Measurements from ENCODE around the gene SNAPIN.
A peak's percentile ranks its signal among the peaks of the same experiment; 100 is the strongest.

The SNAPIN gene

DNA sequence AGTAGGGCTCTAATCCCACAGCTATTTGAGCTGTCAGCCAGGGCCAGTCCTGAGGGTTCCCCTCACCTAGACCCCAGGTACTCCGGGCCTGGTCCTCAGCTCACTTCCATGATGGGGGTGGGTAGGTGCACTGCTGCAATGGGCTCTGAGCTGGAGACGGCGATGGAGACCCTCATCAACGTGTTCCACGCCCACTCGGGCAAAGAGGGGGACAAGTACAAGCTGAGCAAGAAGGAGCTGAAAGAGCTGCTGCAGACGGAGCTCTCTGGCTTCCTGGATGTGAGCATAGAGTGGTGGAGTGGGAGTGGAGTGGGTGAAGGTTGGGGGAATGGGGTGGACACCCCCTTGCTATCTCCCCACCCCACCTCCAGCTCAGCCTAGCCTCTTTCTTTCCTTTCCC is 28.1 kb upstream of the SNAPIN start:
- no peak overlapping the region for H3K4me3 ChIP-seq (ENCODE audit: low read length)
- peaks cover 15% of the 10 kb centered on the region for H3K79me2 ChIP-seq (ENCODE audit: low read length)
- TF ChIP-seq EZH2phosphoT487 (IDR thresholded peaks at IDR 0.05; ENCODE audit: low read depth) (no peak), CTCF (IDR thresholded peaks at IDR 0.05; ENCODE audit: low read depth, low read length) (no peak)
- H2AFZ ChIP-seq (ENCODE audit: low read depth, low read length): no peak overlapping the region
- H3K4me2 ChIP-seq (ENCODE audit: low read length): no peak overlapping the region
- H3K4me1 ChIP-seq (ENCODE audit: low read length): peaks cover 27% of the 10 kb centered on the region
- no peaks in the 10 kb centered on the region for H3K9me3 ChIP-seq (ENCODE audit: insufficient read depth, low read length)
- H3K27ac ChIP-seq (ENCODE audit: low read length): no peak overlapping the region
- peaks cover 3% of the 10 kb centered on the region for H3K36me3 ChIP-seq (replicated peaks; ENCODE audit: low read depth, low read length)
- H4K20me1 ChIP-seq (ENCODE audit: insufficient read depth, low read length): no peaks in the 10 kb centered on the region
- no peak overlapping the region for H3K9ac ChIP-seq (ENCODE audit: low read length)
- no peaks in the 10 kb centered on the region for H3K27me3 ChIP-seq (ENCODE audit: low read depth, low read length)

DNA sequence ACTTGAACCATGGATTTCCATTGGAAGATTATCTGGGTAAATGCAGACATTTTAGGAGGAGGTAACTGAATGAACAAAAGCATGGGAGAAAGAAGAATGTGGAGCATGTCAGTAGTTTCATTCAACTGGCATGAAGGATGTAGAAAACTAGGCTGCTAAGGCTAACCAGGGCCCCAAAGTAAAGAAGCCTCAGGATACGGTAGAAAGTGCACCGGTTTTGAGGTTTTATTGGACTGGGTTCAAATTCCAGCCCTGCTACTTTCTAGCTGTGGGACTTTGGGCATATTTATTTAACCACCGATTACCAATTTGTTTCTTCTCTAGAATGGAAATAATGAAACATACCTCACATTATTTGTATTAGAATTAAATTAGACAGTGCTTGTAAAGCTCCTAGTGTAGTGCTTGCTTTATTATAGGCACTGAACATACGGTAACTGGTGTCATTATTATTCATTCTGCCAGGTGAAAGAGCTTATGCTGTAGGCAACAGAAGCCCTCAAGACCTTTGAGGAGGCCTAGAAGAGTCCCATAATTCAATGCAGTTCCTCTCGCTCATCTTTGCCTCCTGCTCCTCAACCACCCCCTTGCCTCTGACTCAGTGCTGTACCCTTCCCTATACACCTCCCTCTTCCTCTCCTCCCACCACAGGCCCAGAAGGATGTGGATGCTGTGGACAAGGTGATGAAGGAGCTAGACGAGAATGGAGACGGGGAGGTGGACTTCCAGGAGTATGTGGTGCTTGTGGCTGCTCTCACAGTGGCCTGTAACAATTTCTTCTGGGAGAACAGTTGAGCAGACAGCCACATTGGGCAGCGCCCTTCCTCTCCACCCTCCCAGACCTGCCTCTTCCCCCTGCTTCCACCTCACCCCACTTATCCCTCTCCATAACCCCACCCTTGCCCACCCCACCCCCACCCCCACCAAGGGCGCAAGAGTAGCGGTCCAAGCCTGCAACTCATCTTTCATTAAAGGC is 27.2 kb upstream of the SNAPIN start:
- H3K36me3 ChIP-seq (replicated peaks; ENCODE audit: low read depth, low read length): peaks cover 8% of the 10 kb centered on the region
- H3K4me2 ChIP-seq (ENCODE audit: low read length): no peak overlapping the region
- no peaks in the 10 kb centered on the region for H4K20me1 ChIP-seq (ENCODE audit: insufficient read depth, low read length)
- no peak overlapping the region for H3K4me3 ChIP-seq (ENCODE audit: low read length)
- H2AFZ ChIP-seq (ENCODE audit: low read depth, low read length): no peak overlapping the region
- H3K27ac ChIP-seq (ENCODE audit: low read length): no peak overlapping the region
- H3K9me3 ChIP-seq (ENCODE audit: insufficient read depth, low read length): no peaks in the 10 kb centered on the region
- no peak overlapping the region for H3K9ac ChIP-seq (ENCODE audit: low read length)
- peaks cover 32% of the 10 kb centered on the region for H3K4me1 ChIP-seq (ENCODE audit: low read length)
- no peaks in the 10 kb centered on the region for H3K27me3 ChIP-seq (ENCODE audit: low read depth, low read length)
- TF ChIP-seq EZH2phosphoT487 (IDR thresholded peaks at IDR 0.05; ENCODE audit: low read depth) (no peak), CTCF (IDR thresholded peaks at IDR 0.05; ENCODE audit: low read depth, low read length) (no peak)
- H3K79me2 ChIP-seq (ENCODE audit: low read length): peaks cover 24% of the 10 kb centered on the region

GRCh38 chr1:153633161-153633753 is 25.2 kb upstream of the SNAPIN start:
- no peaks in the 10 kb centered on the region for H3K27me3 ChIP-seq (ENCODE audit: low read depth, low read length)
- TF ChIP-seq EZH2phosphoT487 (IDR thresholded peaks at IDR 0.05; ENCODE audit: low read depth): no peak
- TF ChIP-seq CTCF (IDR thresholded peaks at IDR 0.05; ENCODE audit: low read depth, low read length): no peak
- H3K4me1 ChIP-seq (ENCODE audit: low read length): peaks cover 15% of the 10 kb centered on the region
- peak overlapping the region; percentile 90 for H3K4me3 ChIP-seq (ENCODE audit: low read length)
- peaks cover 43% of the 10 kb centered on the region for H3K79me2 ChIP-seq (ENCODE audit: low read length)
- 0 out of 2 replicates have a peak overlapping the region, but pooled peaks have one; percentile 24 for H2AFZ ChIP-seq (ENCODE audit: low read depth, low read length)
- H3K9me3 ChIP-seq (ENCODE audit: insufficient read depth, low read length): no peaks in the 10 kb centered on the region
- H4K20me1 ChIP-seq (ENCODE audit: insufficient read depth, low read length): no peaks in the 10 kb centered on the region
- peak overlapping the region; percentile 68 for H3K4me2 ChIP-seq (ENCODE audit: low read length)
- H3K9ac ChIP-seq (ENCODE audit: low read length): peak overlapping the region; percentile 36; the same call in 1 of the 2 replicates
- peak overlapping the region; percentile 96 for H3K27ac ChIP-seq (ENCODE audit: low read length)
- peaks cover 25% of the 10 kb centered on the region for H3K36me3 ChIP-seq (replicated peaks; ENCODE audit: low read depth, low read length)

All from OCI-LY3 (cell line).